Gastrocnemius medialis (tissue), 4 donors: Measurements from ENCODE around the gene PEAK3.

Experiments
- POLR2A ChIP-seq, 2 donors: fragments of 450-650 bp; IDR thresholded peaks; one replicate each; pipeline ENCODE4 v1.6.1; 2017; ENCODE audit warnings: antibody characterized with exemption in 2 of 2, mild to moderate bottlenecking in 2 of 2, moderate library complexity in 2 of 2
- TF ChIP-seq, protein P1 (sequence below), 5 experiments: fragments of 450-650 bp in 3 of 5; fragments of 200-600 bp in 2 of 5; sonication (generic) in 2 of 5; IDR thresholded peaks in 4 of 5; conservative IDR thresholded peaks in 1 of 5; 1 replicate in 4 of 5; 2 replicates in 1 of 5; pipeline ENCODE4 v1.5.1; 2016 to 2019; ENCODE audit warnings: antibody characterized with exemption in 5 of 5, mild to moderate bottlenecking in 3 of 5, moderate library complexity in 3 of 5

GRCh38 chr19:2306281-2306806, 24.4 kb upstream of the PEAK3 start:
- TF ChIP-seq, protein P1, sequence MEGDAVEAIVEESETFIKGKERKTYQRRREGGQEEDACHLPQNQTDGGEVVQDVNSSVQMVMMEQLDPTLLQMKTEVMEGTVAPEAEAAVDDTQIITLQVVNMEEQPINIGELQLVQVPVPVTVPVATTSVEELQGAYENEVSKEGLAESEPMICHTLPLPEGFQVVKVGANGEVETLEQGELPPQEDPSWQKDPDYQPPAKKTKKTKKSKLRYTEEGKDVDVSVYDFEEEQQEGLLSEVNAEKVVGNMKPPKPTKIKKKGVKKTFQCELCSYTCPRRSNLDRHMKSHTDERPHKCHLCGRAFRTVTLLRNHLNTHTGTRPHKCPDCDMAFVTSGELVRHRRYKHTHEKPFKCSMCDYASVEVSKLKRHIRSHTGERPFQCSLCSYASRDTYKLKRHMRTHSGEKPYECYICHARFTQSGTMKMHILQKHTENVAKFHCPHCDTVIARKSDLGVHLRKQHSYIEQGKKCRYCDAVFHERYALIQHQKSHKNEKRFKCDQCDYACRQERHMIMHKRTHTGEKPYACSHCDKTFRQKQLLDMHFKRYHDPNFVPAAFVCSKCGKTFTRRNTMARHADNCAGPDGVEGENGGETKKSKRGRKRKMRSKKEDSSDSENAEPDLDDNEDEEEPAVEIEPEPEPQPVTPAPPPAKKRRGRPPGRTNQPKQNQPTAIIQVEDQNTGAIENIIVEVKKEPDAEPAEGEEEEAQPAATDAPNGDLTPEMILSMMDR (IDR thresholded peaks at IDR 0.05 in 4 of 5, conservative IDR thresholded peaks at IDR 0.05 in 1 of 5) = no peak
- TF ChIP-seq POLR2A (IDR thresholded peaks at IDR 0.05) = no peak
